ENCODE data around the gene MIPEP. TPM values are rescaled to one million over a fixed set of nuclear protein-coding genes. Genes with fewer than 3 reads are reported as not detected.

The MIPEP gene
- total and polyA plus RNA-seq, 2 experiments from 2014 or later = 17.1 to 19.8 TPM

- Histone ChIP-seq H3K36me3 (replicated peaks; ENCODE audit: insufficient read depth, low read depth) (no peaks in the 10 kb centered on the region), H4K20me1 (ENCODE audit: insufficient read depth, poor library complexity, severe bottlenecking) (no peaks in the 10 kb centered on the region), H3K4me2 (no peak overlapping the region), H3K9me2 (replicated peaks; ENCODE audit: insufficient read depth) (no peaks in the 10 kb centered on the region), H3K4me1 (ENCODE audit: insufficient read depth) (no peaks in the 10 kb centered on the region), H3K27me3 (no peaks in the 10 kb centered on the region), H3K79me2 (no peaks in the 10 kb centered on the region), H3K9me3 (ENCODE audit: low read depth) (no peaks in the 10 kb centered on the region), H2AFZ (no peak overlapping the region), H3K27ac (no peak overlapping the region), H3K4me3 (no peak overlapping the region)
- DNase-seq (ENCODE audit: low spot score) = no peak
- WGBS (ENCODE audit: low lambda C conversion rate, missing lambda C conversion rate) = 74% methylated on average over 6 of the region's 6 CpGs
- TF ChIP-seq EZH2 (IDR thresholded peaks at IDR 0.05; ENCODE audit: borderline replicate concordance) = no peak
- TF ChIP-seq CTCF (IDR thresholded peaks at IDR 0.05; ENCODE audit: poor library complexity) = no peak
- TF ChIP-seq EZH2phosphoT487 (IDR thresholded peaks at IDR 0.05; ENCODE audit: low read depth, severe bottlenecking, unreplicated experiment) = no peak
Observed at GRCh38 chr13:23730251-23730650, 158.9 kb downstream of the MIPEP start.

DNA sequence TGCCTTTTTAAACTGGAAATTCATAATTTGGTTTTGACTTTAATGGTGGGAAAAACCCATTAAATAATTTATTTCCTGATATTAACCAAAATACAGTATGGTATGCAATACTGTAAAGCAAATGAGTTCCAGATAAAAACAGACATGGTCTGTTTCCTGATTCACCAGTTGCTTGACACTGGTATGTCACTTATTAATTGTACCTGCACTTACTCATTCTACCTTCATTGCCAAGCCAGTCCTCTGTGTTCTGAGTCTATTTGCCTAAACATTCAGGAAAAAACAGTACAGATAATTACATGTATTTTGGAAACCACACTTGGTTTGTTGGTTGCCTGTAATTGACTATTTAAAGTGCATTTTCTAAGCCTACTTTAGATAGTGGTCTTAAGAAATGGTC is 159.7 kb downstream of the MIPEP start:
- H3K36me3 ChIP-seq (replicated peaks; ENCODE audit: insufficient read depth, low read depth) = no peaks in the 10 kb centered on the region
- H3K27ac ChIP-seq = no peak overlapping the region
- no peak for DNase-seq (ENCODE audit: low spot score)
- no peaks in the 10 kb centered on the region for H3K9me3 ChIP-seq (ENCODE audit: low read depth)
- no peak overlapping the region for H2AFZ ChIP-seq
- H3K27me3 ChIP-seq = no peaks in the 10 kb centered on the region
- no peaks in the 10 kb centered on the region for H3K4me1 ChIP-seq (ENCODE audit: insufficient read depth)
- no peak for TF ChIP-seq CTCF (IDR thresholded peaks at IDR 0.05; ENCODE audit: poor library complexity)
- TF ChIP-seq EZH2 (IDR thresholded peaks at IDR 0.05; ENCODE audit: borderline replicate concordance) = no peak
- no peak for TF ChIP-seq EZH2phosphoT487 (IDR thresholded peaks at IDR 0.05; ENCODE audit: low read depth, severe bottlenecking, unreplicated experiment)
- no peaks in the 10 kb centered on the region for H4K20me1 ChIP-seq (ENCODE audit: insufficient read depth, poor library complexity, severe bottlenecking)
- no peak overlapping the region for H3K4me3 ChIP-seq
- no peak overlapping the region for H3K4me2 ChIP-seq
- H3K79me2 ChIP-seq = no peaks in the 10 kb centered on the region
- no peaks in the 10 kb centered on the region for H3K9me2 ChIP-seq (replicated peaks; ENCODE audit: insufficient read depth)

GRCh38 chr13:23728807-23729206 is 160.4 kb downstream of the MIPEP start:
- no peaks in the 10 kb centered on the region for H3K4me1 ChIP-seq (ENCODE audit: insufficient read depth)
- H3K9me2 ChIP-seq (replicated peaks; ENCODE audit: insufficient read depth) = no peaks in the 10 kb centered on the region
- H3K27ac ChIP-seq = no peak overlapping the region
- H4K20me1 ChIP-seq (ENCODE audit: insufficient read depth, poor library complexity, severe bottlenecking) = no peaks in the 10 kb centered on the region
- no peak overlapping the region for H3K4me3 ChIP-seq
- no peak overlapping the region for H2AFZ ChIP-seq
- H3K36me3 ChIP-seq (replicated peaks; ENCODE audit: insufficient read depth, low read depth) = no peaks in the 10 kb centered on the region
- no peaks in the 10 kb centered on the region for H3K79me2 ChIP-seq
- no peak overlapping the region for H3K4me2 ChIP-seq
- TF ChIP-seq CTCF (IDR thresholded peaks at IDR 0.05; ENCODE audit: poor library complexity) (no peak), EZH2 (IDR thresholded peaks at IDR 0.05; ENCODE audit: borderline replicate concordance) (no peak), EZH2phosphoT487 (IDR thresholded peaks at IDR 0.05; ENCODE audit: low read depth, severe bottlenecking, unreplicated experiment) (no peak)
- WGBS (ENCODE audit: low lambda C conversion rate, missing lambda C conversion rate) = 93% methylated on average over 3 of the region's 3 CpGs
- no peaks in the 10 kb centered on the region for H3K27me3 ChIP-seq
- H3K9me3 ChIP-seq (ENCODE audit: low read depth) = no peaks in the 10 kb centered on the region
- no peak for DNase-seq (ENCODE audit: low spot score)

- no peak overlapping the region for H3K4me3 ChIP-seq
- no peaks in the 10 kb centered on the region for H3K27me3 ChIP-seq
- no peaks in the 10 kb centered on the region for H3K4me1 ChIP-seq (ENCODE audit: insufficient read depth)
- no peaks in the 10 kb centered on the region for H3K9me2 ChIP-seq (replicated peaks; ENCODE audit: insufficient read depth)
- H3K79me2 ChIP-seq = no peaks in the 10 kb centered on the region
- H4K20me1 ChIP-seq (ENCODE audit: insufficient read depth, poor library complexity, severe bottlenecking) = no peaks in the 10 kb centered on the region
- 95% methylated on average over 10 of the region's 10 CpGs for WGBS (ENCODE audit: low lambda C conversion rate, missing lambda C conversion rate)
- DNase-seq (ENCODE audit: low spot score) = no peak
- H3K36me3 ChIP-seq (replicated peaks; ENCODE audit: insufficient read depth, low read depth) = no peaks in the 10 kb centered on the region
- no peaks in the 10 kb centered on the region for H3K9me3 ChIP-seq (ENCODE audit: low read depth)
- no peak overlapping the region for H3K27ac ChIP-seq
- H2AFZ ChIP-seq = no peak overlapping the region
- no peak overlapping the region for H3K4me2 ChIP-seq
- no peak for TF ChIP-seq CTCF (IDR thresholded peaks at IDR 0.05; ENCODE audit: poor library complexity)
- TF ChIP-seq EZH2 (IDR thresholded peaks at IDR 0.05; ENCODE audit: borderline replicate concordance) = no peak
- no peak for TF ChIP-seq EZH2phosphoT487 (IDR thresholded peaks at IDR 0.05; ENCODE audit: low read depth, severe bottlenecking, unreplicated experiment)
Observed at GRCh38 chr13:23725922-23726321, 163.3 kb downstream of the MIPEP start.

All from hepatocyte (in vitro differentiated cells).